Activated T-helper 9 cell treated with anti-CD3 and anti-CD28 coated beads, Interleukin-2, amount 50 U/mL, for 16 hours (primary cell): ENCODE data around the gene KCTD1.

Experiments used
- DNase-seq: peaks from one replicate; pipeline ENCODE4 v3.0.0-alpha.2; 2020; ENCODE audit warnings: low read depth

The KCTD1 gene

GRCh38 chr18:26480897-26481795 lies 67.2 kb downstream of the KCTD1 start:
- DNase-seq, result no peak

GRCh38 chr18:26479681-26480079 lies 68.7 kb downstream of the KCTD1 start:
- no peak for DNase-seq

GRCh38 chr18:26479065-26479680 lies 69.2 kb downstream of the KCTD1 start:
- DNase-seq, result no peak

- no peak for DNase-seq
These were observed 70.4 kb downstream of the KCTD1 start for GRCh38 chr18:26477828-26478466.

- DNase-seq, result no peak
These were observed 71.7 kb downstream of the KCTD1 start for GRCh38 chr18:26476697-26477096.

- no peak for DNase-seq
These were observed 73.8 kb downstream of the KCTD1 start for GRCh38 chr18:26474542-26474941.

DNA sequence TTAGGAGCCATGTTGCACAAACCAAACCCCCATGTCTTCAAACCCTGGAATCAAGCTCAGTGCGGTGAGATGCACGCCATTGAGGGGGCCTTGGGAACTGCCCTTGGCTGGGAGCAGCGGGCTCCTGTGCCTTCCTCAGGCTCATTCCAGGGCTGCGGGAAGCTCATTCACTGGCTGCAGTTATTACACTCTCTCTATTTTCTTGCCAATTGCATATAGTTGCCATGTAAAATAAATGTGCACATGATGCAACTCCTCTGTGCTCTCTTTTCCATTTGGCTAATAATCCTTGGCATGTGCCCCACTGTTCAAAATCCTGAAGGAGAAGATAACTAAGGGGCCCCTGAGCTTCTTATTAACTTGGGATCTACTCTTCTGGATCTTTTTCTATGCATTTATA lies 74.7 kb downstream of the KCTD1 start:
- no peak for DNase-seq

- no peak for DNase-seq
These were observed 76.5 kb downstream of the KCTD1 start for GRCh38 chr18:26471826-26472225.

GRCh38 chr18:26471027-26471426 lies 77.3 kb downstream of the KCTD1 start:
- no peak for DNase-seq

DNA sequence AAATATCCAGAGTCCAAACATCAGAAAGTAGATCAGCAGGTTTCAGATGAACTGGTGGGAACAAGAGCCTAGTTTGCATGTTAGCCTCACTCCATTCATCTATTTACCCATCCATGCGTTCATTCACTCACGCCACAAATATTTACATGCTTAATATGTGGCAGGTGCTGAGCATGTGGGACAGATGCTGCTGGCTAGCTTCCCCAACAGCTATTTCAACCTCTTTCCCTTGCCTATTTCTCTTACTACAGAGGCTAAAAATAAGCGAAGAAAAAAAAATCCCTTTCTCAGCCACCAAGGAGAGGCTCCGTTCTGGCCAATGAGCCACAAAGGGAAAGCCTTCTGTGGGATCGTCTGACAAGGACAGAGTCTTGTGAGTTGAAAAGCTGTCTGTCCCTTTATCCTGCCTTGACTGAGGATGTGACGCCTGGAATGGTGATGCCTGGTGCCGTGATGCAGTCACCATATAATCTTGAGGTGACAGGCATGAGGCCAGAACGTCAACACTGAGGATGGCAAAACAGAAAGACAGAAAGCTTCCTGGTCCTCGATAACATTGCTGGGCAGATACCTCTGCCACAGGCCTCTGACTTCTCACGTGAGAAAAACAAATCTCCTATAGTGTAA lies 78.2 kb downstream of the KCTD1 start:
- DNase-seq, result no peak

DNA sequence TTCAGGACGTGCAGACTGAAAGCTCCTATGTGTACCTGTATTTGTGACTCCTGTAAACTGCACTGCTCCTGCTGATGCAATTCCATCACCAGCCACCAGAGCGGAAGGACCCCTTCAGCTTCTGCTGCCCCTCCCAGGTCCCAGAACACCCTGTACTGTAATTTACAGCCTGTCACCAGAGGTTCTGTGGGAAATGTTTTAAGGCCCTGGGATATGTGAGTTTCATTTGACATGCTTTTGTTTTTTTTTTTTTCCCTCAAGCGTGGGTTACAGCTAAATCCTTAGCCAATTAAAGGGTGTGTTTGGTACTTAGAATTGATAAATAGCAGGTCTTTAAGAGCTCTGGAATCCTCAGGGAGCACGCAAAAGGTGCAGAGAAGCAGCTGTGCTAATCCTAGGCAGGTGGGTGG lies 79.4 kb downstream of the KCTD1 start:
- no peak for DNase-seq

DNA sequence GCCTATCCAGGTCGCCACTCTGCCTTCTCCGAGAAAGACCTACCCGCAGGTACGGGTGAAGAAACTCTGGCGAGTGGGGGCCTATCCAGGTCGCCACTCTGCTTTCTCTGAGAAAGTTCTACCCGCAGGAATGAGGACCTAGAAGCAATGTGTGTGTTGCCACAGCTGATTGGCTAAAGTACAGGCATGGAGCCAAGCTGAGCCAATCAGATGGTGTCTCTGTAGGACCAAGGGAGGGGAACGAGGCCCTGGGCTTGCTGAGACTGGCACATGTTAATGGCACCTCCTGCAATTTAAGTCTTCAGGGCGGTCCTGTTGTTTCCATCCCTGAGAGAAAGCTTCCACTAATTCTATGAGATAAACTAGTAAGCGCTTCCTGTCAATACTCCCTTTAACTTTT lies 82.3 kb downstream of the KCTD1 start:
- DNase-seq, result no peak

DNA sequence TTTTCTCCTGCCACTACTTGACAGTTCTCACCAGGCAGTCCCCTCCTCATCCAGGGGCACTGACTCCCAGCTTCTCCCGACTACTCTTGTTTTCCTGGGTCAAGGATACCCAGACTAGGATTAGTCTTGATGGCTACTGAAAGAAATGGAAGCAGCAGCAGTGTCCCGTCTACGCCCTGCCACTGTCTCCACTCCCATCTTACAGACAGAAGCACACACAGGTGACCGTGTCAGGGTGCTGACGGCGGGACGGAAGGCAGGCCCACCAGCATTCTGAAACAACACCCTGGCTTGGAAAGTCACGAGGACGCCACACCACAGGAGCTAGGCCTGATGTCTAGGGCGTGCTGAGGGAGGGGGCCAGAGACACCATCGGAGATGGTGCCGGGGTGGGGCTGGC lies 82.9 kb downstream of the KCTD1 start:
- DNase-seq, result no peak

- DNase-seq, result no peak
These were observed 84.0 kb downstream of the KCTD1 start for GRCh38 chr18:26464128-26465011.

DNA sequence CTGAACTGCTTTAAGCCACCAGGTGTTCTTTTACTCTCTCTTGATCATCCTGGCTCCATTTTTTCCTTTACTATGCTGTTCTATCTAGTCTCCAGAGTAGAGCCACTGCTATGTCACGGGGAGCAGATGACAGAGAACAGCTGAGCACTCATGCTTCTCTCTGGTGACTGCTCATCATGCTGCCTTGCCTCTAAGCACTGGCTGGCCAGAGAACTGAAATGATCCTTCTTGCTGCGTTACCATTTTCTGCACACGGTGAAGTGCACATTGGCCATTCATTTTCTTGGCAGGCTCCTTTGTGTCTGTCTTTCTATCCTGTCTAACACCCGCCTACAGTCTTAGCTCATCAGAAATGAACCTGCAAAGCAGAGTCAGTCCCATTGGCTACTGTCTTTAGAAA lies 86.0 kb downstream of the KCTD1 start:
- no peak for DNase-seq

DNA sequence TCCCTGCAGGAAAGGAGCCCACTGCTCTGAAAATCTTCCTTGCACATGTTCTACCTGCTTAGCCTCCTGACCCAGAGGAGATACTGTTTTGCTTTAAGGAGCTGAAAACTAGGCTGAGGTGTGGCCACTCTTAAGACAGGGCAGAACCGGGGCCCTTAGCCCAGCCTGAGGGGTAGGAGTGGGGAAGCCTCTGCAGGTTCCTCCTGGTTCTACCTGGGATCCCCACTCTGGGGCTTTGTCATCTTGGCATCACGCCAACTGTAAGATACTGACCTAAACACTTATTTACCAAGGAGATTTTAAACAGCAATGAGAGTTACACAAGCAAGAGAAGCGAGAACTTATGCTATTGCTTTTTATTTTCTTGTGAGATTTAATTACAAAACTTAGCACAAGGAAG lies 86.9 kb downstream of the KCTD1 start:
- no peak for DNase-seq

DNA sequence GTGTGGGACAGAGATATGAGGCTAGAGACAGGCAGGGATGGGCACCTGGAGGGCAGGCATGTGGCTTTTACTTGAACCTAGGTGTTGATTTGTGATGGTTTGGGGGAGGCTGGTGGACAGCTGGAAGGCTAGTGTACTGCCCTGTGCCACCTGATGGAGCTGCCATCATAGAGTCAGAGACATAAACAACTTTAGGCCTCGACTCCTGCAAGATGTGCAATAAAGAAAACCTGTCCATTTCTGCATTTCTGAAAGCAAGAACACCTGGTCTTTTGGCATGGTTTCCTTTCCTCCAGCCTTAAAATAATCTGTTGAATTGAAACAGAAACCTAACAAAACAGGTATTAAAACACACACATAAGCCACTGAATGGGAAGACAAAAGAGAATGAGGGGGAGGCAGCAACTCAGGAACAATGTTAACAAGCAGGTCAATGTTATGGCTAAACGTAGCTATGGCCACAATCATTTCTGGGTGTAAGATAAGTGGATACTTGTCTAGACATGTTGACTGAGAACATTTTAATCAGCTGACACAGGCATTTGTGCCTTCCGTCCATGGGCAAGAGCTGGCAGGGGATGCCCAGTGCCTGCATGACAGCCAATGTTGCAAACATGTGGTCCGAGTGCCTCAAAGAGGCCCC lies 87.8 kb downstream of the KCTD1 start:
- DNase-seq, result no peak

GRCh38 chr18:26459884-26460283 lies 88.5 kb downstream of the KCTD1 start:
- no peak for DNase-seq

- no peak for DNase-seq
These were observed 89.0 kb downstream of the KCTD1 start for GRCh38 chr18:26459340-26459739.

GRCh38 chr18:26458526-26459232 lies 89.7 kb downstream of the KCTD1 start:
- DNase-seq, result no peak
